ENCODE results near the gene FANCE. TPM values are rescaled to one million over a fixed set of nuclear protein-coding genes. Genes with fewer than 3 reads are reported as not detected.
A peak's percentile ranks its signal among the peaks of the same experiment; 100 is the strongest.

Gene FANCE
- total and polyA plus RNA-seq, 9 of the 15 experiments (the other 6 are each of a cell fraction or from before 2014, with no cell fraction given) = 5.7 to 30.2 (median 17.0) TPM

DNA sequence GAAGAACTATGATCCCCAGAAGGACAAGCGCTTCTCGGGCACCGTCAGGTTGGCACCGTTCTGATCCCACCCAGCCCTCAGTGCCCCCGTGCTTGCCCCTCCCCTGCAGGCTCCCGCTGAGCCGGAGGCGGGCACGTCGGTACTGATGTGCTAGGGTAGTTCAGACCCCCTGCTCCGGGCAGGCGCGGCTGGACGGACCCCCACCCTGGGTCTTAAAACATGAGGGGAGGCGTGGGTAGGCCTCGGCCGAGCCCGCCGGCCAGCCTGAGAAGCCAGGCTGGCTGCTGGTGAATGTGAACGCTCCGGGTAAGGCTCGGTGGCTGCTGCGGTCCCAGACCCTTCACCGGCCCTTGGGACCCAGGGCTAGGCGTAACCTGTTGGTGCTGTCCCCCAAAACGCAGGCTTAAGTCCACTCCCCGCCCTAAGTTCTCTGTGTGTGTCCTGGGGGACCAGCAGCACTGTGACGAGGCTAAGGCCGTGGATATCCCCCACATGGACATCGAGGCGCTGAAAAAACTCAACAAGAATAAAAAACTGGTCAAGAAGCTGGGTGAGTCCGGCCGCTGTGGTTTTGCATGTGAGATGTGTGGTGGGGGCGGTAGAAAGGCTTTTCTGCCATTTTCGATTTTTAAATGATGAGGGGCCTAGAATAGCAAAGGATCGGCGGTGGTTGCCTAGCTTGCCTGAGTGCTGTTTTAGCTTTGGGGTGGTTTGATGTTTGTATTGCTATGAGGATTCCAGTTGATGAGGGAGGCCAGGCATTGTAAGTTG, 17.0 kb downstream of the FANCE start (continued):
- no peak for TF ChIP-seq ZNF766 (CRISPR knock-in tag; conservative IDR thresholded peaks at IDR 0.05)
- TF ChIP-seq HNRNPUL1 (IDR thresholded peaks at IDR 0.05; ENCODE audit: low read length) = no peak
- no peak for TF ChIP-seq SMAD4 (CRISPR knock-in tag; conservative IDR thresholded peaks at IDR 0.05)
- TF ChIP-seq, protein P1, sequence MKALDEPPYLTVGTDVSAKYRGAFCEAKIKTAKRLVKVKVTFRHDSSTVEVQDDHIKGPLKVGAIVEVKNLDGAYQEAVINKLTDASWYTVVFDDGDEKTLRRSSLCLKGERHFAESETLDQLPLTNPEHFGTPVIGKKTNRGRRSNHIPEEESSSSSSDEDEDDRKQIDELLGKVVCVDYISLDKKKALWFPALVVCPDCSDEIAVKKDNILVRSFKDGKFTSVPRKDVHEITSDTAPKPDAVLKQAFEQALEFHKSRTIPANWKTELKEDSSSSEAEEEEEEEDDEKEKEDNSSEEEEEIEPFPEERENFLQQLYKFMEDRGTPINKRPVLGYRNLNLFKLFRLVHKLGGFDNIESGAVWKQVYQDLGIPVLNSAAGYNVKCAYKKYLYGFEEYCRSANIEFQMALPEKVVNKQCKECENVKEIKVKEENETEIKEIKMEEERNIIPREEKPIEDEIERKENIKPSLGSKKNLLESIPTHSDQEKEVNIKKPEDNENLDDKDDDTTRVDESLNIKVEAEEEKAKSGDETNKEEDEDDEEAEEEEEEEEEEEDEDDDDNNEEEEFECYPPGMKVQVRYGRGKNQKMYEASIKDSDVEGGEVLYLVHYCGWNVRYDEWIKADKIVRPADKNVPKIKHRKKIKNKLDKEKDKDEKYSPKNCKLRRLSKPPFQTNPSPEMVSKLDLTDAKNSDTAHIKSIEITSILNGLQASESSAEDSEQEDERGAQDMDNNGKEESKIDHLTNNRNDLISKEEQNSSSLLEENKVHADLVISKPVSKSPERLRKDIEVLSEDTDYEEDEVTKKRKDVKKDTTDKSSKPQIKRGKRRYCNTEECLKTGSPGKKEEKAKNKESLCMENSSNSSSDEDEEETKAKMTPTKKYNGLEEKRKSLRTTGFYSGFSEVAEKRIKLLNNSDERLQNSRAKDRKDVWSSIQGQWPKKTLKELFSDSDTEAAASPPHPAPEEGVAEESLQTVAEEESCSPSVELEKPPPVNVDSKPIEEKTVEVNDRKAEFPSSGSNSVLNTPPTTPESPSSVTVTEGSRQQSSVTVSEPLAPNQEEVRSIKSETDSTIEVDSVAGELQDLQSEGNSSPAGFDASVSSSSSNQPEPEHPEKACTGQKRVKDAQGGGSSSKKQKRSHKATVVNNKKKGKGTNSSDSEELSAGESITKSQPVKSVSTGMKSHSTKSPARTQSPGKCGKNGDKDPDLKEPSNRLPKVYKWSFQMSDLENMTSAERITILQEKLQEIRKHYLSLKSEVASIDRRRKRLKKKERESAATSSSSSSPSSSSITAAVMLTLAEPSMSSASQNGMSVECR (CRISPR knock-in tag; IDR thresholded peaks at IDR 0.05) = no peak
- peak; percentile 58 for TF ChIP-seq RBFOX2 (IDR thresholded peaks at IDR 0.05; ENCODE audit: low read depth, low read length)
- TF ChIP-seq, protein P2, sequence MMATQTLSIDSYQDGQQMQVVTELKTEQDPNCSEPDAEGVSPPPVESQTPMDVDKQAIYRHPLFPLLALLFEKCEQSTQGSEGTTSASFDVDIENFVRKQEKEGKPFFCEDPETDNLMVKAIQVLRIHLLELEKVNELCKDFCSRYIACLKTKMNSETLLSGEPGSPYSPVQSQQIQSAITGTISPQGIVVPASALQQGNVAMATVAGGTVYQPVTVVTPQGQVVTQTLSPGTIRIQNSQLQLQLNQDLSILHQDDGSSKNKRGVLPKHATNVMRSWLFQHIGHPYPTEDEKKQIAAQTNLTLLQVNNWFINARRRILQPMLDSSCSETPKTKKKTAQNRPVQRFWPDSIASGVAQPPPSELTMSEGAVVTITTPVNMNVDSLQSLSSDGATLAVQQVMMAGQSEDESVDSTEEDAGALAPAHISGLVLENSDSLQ (IDR thresholded peaks at IDR 0.05) = no peak
- TF ChIP-seq HSF4 (CRISPR knock-in tag; IDR thresholded peaks at IDR 0.05; ENCODE audit: borderline replicate concordance) = no peak
- TF ChIP-seq CHD1 (IDR thresholded peaks at IDR 0.05; ENCODE audit: low read length) = peak; percentile 38
- no peak for TF ChIP-seq HNRNPH1 (optimal IDR thresholded peaks at IDR 0.05; ENCODE audit: low read depth, low read length)
- peak; percentile 7 for TF ChIP-seq SAP30 (IDR thresholded peaks at IDR 0.05; ENCODE audit: borderline replicate concordance, insufficient read depth, low read depth, low read length, poor library complexity, severe bottlenecking)
- TF ChIP-seq, protein P3, sequence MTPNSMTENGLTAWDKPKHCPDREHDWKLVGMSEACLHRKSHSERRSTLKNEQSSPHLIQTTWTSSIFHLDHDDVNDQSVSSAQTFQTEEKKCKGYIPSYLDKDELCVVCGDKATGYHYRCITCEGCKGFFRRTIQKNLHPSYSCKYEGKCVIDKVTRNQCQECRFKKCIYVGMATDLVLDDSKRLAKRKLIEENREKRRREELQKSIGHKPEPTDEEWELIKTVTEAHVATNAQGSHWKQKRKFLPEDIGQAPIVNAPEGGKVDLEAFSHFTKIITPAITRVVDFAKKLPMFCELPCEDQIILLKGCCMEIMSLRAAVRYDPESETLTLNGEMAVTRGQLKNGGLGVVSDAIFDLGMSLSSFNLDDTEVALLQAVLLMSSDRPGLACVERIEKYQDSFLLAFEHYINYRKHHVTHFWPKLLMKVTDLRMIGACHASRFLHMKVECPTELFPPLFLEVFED (CRISPR knock-in tag; conservative IDR thresholded peaks at IDR 0.05) = peak; percentile 72; the same call in 1 of the 2 replicates
- no peak for TF ChIP-seq SMAD3 (CRISPR knock-in tag; conservative IDR thresholded peaks at IDR 0.05)
- TF ChIP-seq, protein P4, sequence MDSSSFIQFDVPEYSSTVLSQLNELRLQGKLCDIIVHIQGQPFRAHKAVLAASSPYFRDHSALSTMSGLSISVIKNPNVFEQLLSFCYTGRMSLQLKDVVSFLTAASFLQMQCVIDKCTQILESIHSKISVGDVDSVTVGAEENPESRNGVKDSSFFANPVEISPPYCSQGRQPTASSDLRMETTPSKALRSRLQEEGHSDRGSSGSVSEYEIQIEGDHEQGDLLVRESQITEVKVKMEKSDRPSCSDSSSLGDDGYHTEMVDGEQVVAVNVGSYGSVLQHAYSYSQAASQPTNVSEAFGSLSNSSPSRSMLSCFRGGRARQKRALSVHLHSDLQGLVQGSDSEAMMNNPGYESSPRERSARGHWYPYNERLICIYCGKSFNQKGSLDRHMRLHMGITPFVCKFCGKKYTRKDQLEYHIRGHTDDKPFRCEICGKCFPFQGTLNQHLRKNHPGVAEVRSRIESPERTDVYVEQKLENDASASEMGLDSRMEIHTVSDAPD (CRISPR knock-in tag; IDR thresholded peaks at IDR 0.05) = no peak
- TF ChIP-seq DMBX1 (CRISPR knock-in tag; IDR thresholded peaks at IDR 0.05; ENCODE audit: borderline replicate concordance) = no peak
